ENCODE data around the gene SMPD1.
"Not testable (repeated sequence)": the region's sequence is repeated elsewhere in the genome, so short reads cannot be mapped to it uniquely, and the experiment has no call there.

Gene SMPD1

DNA sequence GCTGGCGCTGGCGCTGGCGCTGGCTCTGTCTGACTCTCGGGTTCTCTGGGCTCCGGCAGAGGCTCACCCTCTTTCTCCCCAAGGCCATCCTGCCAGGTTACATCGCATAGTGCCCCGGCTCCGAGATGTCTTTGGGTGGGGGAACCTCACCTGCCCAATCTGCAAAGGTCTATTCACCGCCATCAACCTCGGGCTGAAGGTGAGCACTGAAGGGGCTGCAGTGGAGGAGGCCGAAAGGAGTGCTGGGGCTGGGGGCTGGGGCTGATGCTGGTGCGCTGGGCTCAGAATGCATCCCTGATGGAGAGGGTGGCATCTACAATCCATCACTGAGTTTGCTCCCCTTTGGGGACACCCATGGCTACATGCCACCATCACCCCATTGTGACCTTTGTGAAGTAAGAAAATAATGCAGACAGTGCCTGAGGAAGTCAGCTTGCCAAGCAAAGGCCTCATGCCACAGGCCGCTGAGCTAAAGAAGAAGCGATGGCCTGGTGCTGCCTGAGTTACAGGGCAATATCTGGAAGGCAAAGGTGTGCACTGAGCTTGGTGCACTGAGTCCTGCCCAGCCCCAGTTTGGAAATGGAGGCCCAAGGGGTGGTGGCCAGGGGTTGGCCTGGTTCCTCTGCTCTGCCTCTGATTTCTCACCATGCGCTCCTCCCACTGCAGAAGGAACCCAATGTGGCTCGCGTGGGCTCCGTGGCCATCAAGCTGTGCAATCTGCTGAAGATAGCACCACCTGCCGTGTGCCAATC, 620 bp downstream of the SMPD1 start:
- no peak for DNase-seq

GRCh38 chr11:6391537-6392134, 1.4 kb downstream of the SMPD1 start:
- no peak for DNase-seq

- not testable (repeated sequence) for DNase-seq
These were observed 2.0 kb downstream of the SMPD1 start for GRCh38 chr11:6392251-6392650.

- no peak for DNase-seq
These were observed 3.9 kb downstream of the SMPD1 start for GRCh38 chr11:6393989-6394670.

DNA sequence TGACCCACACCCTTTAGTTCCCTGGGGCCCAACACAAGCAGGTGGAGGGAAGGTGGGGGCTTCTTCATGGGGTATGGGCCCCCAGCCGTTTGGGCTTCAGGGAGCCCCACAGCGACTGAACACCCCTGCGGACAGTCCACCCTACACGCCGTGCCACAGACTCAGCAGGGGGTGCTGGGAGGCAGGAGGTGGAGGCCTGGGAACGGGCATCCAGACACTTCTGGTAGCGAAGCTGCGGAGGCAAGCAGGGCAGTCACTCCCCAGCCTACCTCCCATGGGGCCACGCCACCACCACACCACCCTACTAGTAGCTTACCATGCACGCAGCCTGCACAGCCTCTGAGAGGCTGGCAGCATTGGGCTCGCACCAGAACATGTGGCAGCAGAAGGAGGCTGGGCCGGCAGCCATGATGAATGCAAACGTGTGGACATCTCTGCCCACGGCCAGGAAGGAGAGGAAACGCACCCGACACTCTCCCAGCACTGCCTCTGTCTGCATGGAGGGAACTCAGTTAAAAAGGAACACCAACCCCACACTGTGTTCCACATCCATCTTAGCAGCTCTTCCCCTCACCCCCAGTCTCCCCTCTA, 5.3 kb downstream of the SMPD1 start:
- no peak for DNase-seq

GRCh38 chr11:6397156-6397555, 6.9 kb downstream of the SMPD1 start:
- DNase-seq: no peak

DNA sequence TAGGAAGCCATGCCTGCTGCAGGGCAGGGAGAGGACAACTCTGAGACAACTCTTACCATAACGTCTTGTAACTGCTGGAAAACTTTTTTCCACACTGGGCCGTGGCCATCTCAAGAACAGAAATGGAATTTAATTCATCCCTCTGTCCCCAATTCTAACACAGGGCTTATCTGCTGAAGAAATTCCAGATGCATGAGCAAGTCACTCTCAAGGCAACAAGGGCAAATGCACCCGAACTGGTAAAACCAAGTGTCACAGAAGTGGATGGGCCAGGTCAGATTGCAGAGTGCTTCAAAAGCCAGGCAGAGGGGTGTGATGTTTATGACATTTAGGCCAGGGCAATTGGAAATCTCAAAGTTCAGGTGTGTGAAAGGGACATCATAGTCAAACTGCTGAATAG, 7.4 kb downstream of the SMPD1 start:
- no peak for DNase-seq

GRCh38 chr11:6400431-6401345, 10.4 kb downstream of the SMPD1 start:
- no peak for DNase-seq

DNA sequence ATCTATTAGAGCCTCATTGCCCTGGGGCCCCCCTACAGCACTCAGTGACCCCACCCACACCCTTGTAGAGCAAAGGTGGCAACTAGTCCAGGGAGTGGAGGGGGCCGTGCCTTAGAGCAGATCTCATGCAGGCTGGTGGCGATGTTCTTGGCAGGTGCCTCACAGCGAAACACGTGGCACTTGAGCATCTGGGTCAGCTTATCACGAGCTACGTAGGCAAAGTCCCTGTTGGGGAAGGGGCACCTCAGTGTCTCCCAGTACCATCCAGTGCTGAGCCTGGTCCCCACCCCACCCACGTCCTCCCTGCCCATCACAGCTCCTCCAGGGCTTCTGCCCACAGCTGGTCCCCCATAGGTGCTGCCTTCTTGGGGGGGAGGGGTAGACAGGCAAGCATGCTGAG, 11.2 kb downstream of the SMPD1 start:
- no peak for DNase-seq

DNA sequence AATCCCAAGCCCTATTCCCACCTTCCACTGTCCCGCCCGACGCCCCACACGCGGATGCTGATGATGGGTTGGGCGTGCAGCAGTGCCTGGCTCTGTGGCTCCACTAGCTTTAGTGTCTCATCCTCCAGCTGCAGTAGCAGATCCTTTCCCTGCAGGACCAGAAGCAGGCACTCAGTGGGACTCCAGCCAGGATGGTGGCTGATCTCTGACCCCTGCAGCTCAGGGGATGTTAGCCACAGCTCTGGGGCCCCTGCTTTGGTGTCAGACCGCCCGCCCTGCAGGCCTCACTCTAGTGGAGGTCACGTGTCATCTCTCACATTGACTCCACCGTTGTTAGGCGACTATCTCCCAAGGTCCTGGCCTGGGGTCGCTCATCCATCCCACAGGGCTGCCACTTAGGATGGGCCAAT, 11.8 kb downstream of the SMPD1 start:
- DNase-seq: no peak

DNA sequence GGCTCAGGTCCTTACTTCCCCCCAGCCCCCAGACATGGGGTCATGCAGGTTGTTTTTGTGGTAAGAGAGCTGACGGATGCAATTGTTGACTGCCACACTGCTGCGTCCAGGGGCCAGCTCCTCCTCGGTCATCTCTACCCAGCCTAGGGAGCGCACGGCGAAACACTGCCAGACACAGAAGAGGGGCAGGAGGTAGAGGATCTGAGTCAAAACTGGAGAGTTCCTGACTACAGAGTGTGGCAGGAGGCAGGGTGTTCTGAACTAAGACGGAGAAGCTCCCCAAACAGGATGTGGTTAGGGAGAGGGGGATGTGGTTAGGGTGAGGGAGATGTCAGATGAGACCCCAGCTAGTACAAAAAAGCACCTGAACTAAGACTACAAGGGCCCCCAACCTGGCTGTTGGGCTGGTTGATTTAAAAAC, 12.3 kb downstream of the SMPD1 start:
- no peak for DNase-seq

DNA sequence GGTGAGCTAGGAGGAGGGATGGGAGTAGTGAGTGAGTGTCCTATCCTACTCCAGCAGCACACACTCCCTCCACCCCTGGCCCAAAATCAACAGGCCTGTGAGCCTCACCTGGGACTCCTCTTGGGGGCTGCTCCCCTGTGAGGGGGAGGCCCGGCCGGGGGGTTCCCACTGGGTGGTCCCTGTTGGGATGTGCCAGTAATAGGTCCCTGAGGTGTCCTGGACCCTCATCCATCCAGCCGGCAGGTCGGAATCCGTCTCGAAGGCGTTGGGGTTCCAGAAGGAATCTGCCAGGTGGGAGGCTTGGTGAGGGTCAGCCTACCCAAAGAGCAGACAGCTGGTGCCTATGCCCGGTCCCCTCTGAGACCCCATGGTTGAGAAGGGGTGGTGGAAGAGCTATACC, 13.3 kb downstream of the SMPD1 start:
- no peak for DNase-seq

GRCh38 chr11:6404342-6405051, 14.2 kb downstream of the SMPD1 start:
- DNase-seq: no peak

DNA sequence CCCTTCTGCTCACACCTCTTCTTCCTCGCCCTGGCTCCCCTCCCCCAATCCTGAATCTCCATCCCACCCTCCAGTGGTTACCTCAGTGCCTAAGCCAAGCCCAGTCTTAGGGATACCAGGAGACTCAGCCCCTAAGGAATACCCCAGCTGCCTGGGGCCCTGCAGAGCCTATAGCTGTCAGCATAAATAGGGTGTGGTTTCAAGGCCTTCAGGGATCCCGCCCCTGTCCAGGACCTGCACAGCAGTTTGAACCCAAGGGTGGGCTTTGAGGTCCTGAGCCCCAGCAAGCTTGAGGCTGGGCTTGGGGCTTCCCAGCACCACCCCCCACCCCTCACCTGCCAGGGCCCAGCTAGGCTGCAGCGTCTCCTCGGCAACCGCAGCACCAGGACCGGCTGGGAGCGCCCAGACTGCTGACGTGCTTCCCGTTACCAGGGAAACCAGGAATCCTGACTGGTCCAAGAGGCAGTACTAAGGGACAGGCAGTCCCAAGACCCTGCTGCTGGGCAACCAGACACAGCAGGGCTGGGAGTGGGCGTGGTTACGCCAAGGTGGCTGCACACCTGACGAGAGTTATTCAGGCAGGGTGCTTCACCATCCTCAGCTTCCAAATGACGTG, 14.9 kb downstream of the SMPD1 start:
- no peak for DNase-seq

GRCh38 chr11:6405846-6406245, 15.6 kb downstream of the SMPD1 start:
- DNase-seq: no peak

- no peak for DNase-seq
These were observed 16.1 kb downstream of the SMPD1 start for GRCh38 chr11:6406370-6406769.

DNA sequence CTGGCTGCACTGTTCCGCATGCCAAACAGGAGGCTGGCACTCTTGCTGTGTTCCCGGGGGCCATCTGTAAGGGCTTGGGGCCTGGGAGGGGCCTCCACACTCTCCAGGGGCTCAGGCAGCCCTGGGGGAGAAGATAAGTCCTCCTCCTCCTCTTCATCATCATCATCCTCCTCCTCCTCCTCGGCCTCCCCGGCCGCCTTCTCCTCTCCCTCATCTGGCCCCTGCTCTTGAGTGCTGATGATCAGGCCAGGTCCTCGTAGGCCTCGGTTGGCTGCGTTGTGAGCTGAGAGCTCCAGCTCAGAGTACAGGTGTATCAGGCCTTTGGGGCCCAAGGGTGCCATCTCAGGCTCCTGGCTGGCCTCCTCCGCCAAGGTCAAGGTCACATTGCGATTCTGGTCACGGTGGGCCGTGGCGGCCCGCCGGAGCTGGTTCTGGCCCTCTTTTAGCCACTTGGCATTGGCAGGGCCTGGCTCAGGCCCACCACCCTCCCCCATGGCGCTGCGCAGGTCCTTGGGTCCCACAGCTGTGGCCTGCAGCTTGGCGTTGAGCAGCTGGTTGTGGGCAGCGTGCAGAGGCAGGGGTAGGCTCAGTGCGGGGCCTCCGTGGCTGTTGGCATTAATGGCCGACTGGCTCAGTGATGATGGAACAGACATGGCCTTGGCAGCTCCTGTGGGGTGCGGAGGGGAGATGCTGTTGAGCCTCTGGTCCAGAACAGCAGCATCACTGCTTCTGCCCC, 20.6 kb downstream of the SMPD1 start:
- no peak for DNase-seq

DNA sequence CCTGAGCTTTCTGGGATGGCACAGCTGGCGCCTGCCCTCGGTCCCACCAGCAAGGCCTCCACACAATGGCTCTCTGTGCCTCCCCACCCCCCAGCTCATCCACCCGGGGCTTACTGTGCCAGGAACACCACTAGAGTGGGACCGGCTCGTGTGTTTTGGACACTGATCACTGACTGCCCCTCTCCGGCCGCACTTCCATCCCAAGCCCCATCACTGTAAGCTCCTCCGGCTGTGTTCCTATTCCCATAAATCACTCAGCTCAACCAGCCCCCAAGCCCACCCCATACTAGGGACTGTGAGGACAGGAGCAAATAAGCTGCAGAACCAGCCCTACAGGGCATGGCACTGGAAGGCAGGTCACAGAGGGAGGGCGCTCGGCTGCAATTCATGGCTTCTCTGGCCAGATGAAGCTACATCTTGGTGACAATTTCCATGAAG, 21.3 kb downstream of the SMPD1 start:
- DNase-seq: no peak

DNA sequence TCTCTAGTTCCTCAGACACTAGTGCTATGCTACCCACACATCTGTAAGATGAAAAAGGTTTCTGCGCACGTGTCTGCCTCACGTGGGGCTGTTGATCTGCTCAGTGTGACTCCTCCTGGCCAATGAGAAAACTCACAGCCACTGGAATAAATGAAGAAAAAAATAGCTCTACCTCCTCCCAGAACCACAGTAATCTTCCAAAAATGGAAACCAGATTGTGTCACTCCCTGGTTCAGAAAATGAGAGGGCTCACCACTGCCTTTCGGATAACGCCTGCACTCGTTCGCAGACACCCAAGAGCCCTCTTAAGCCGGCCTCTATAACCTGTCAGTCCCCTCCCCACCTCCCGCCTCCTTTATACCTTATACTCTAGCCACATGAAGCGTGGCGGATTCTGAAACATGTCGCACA, 23.5 kb downstream of the SMPD1 start:
- no peak for DNase-seq

- no peak for DNase-seq
These were observed 24.6 kb downstream of the SMPD1 start for GRCh38 chr11:6414874-6415328.

DNA sequence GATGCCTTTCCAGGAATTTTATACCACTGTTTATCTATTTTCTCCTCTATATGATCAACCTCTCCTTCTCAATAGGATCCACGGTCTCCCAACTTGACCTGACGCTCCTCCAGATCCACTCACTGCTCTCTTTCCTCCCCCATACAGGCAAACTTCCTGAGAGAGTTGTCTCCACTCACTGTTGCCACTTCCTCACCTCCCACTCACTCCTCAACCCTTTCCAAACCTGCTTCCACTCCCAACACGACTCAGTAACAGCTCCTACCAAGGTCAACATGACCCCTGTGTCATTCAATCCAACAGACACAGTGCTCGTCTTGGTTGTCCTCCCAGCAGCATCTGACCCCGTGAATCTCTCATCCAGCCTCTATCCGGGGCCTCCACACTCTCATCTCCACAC, 25.5 kb downstream of the SMPD1 start:
- DNase-seq: no peak
